ENCODE measurements around the gene ASF1B.
"Not testable (repeated sequence)": the region's sequence is repeated elsewhere in the genome, so short reads cannot be mapped to it uniquely, and the experiment has no call there.

ASF1B gene

GRCh38 chr19:14159059-14159458 is 22.7 kb upstream of the ASF1B start:
- no peak for DNase-seq

GRCh38 chr19:14158276-14159023 is 22.1 kb upstream of the ASF1B start:
- DNase-seq = no peak

GRCh38 chr19:14156971-14157717 is 20.8 kb upstream of the ASF1B start:
- no peak for DNase-seq

GRCh38 chr19:14156122-14156521 is 19.7 kb upstream of the ASF1B start:
- no peak for DNase-seq

GRCh38 chr19:14155371-14155770 is 19.0 kb upstream of the ASF1B start:
- DNase-seq = no peak

- no peak for DNase-seq
These were observed 16.3 kb upstream of the ASF1B start for GRCh38 chr19:14152713-14153112.

- DNase-seq = no peak
These were observed 14.6 kb upstream of the ASF1B start for GRCh38 chr19:14150770-14151661.

GRCh38 chr19:14150041-14150769 is 13.8 kb upstream of the ASF1B start:
- peak; percentile 28 for DNase-seq

GRCh38 chr19:14149509-14149994 is 13.2 kb upstream of the ASF1B start:
- peak; percentile 63 for DNase-seq

- DNase-seq = no peak
These were observed 12.5 kb upstream of the ASF1B start for GRCh38 chr19:14148751-14149410.

- DNase-seq = peak; percentile 72
These were observed 11.6 kb upstream of the ASF1B start for GRCh38 chr19:14147797-14148605.

GRCh38 chr19:14146789-14147216 is 10.4 kb upstream of the ASF1B start:
- no peak for DNase-seq

GRCh38 chr19:14146169-14146568 is 9.8 kb upstream of the ASF1B start:
- DNase-seq = not testable (repeated sequence)

- DNase-seq = no peak
These were observed 9.0 kb upstream of the ASF1B start for GRCh38 chr19:14145381-14145780.

- DNase-seq = no peak
These were observed 6.1 kb upstream of the ASF1B start for GRCh38 chr19:14142262-14143190.

- DNase-seq = no peak
These were observed 4.7 kb upstream of the ASF1B start for GRCh38 chr19:14141041-14141440.

- DNase-seq = no peak
These were observed 3.6 kb upstream of the ASF1B start for GRCh38 chr19:14139944-14140343.

- no peak for DNase-seq
These were observed 2.3 kb upstream of the ASF1B start for GRCh38 chr19:14138576-14139265.

GRCh38 chr19:14135985-14136508 is 342 bp downstream of the ASF1B start:
- DNase-seq = no peak

All from stimulated activated CD8-positive, alpha-beta memory T cell treated with anti-CD3 and anti-CD28 coated beads, Interleukin-4, amount 100 ng/mL, for 48 hours (primary cell).